ENCODE data around the gene NTRK2.

DNA sequence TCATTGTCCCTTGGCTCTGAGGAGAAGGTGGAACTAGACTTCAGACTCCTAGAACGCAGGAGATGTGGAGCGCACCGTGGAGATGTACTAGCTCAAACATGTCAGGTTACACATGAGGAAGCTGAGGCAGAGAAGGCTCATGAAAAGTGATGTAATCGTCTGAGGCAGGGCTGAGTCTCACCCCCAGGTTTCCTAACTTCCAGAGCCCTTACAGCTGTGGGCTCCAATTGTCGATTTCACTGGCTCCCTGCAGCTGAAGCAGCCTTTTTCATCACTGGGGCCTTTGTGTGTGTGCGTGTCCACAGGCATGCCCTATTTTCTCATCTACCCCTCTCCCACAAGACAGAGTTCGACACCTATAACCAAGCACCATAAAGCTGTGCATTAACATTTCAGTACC is 370.6 kb downstream of the NTRK2 start:
- TF ChIP-seq POLR2A (IDR thresholded peaks at IDR 0.05) = no peak
- TF ChIP-seq, protein P1, sequence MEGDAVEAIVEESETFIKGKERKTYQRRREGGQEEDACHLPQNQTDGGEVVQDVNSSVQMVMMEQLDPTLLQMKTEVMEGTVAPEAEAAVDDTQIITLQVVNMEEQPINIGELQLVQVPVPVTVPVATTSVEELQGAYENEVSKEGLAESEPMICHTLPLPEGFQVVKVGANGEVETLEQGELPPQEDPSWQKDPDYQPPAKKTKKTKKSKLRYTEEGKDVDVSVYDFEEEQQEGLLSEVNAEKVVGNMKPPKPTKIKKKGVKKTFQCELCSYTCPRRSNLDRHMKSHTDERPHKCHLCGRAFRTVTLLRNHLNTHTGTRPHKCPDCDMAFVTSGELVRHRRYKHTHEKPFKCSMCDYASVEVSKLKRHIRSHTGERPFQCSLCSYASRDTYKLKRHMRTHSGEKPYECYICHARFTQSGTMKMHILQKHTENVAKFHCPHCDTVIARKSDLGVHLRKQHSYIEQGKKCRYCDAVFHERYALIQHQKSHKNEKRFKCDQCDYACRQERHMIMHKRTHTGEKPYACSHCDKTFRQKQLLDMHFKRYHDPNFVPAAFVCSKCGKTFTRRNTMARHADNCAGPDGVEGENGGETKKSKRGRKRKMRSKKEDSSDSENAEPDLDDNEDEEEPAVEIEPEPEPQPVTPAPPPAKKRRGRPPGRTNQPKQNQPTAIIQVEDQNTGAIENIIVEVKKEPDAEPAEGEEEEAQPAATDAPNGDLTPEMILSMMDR (IDR thresholded peaks at IDR 0.05) = no peak
